Measurements from ENCODE around the gene UNC5A. TPM values are rescaled to one million over a fixed set of nuclear protein-coding genes. Genes with fewer than 3 reads are reported as not detected.

UNC5A gene
- total and polyA plus RNA-seq, 2 of the 8 experiments (the other 6 are each of a cell fraction or from before 2014, with no cell fraction given), result 4.0 to 7.6 TPM

GRCh38 chr5:176916337-176916736 lies 106.0 kb downstream of the UNC5A start:
- CTCF ChIA-PET (ENCODE audit: partially characterized antibody), result interaction anchor here (0.6 to 1.4 kb wide), 6 partner anchors 12 to 297 kb away, joined by 3 to 4 read pairs (median 3); no protein-coding TSS in a partner anchor
- H3K4me1 ChIP-seq (replicated peaks in 1 of 4; ENCODE audit: control insufficient read depth in 3 of 4, insufficient read depth in 4 of 4, low read length in 3 of 4), result no peaks in the 10 kb centered on the region
- DNase-seq (ENCODE audit: low read depth in 1 of 2, low spot score in 2 of 2), result no peak
- TF ChIP-seq SIRT6 (IDR thresholded peaks at IDR 0.05; ENCODE audit: low read length) (no peak), BACH1 (IDR thresholded peaks at IDR 0.05; ENCODE audit: low read length) (no peak), SAP30 (IDR thresholded peaks at IDR 0.05; ENCODE audit: insufficient read depth, insufficient replicate concordance, low read length) (no peak), FOSL1 (IDR thresholded peaks at IDR 0.05; ENCODE audit: insufficient read depth, low read depth, low read length) (no peak), RXRA (IDR thresholded peaks at IDR 0.05; ENCODE audit: insufficient read depth, low read depth, low read length) (no peak), HDAC2 (IDR thresholded peaks at IDR 0.05; ENCODE audit: borderline replicate concordance in 1 of 2, low read depth in 2 of 2, low read length in 2 of 2) (no peak), PHF8 (conservative IDR thresholded peaks at IDR 0.05; ENCODE audit: low read depth, low read length) (no peak), EP300 (IDR thresholded peaks at IDR 0.05; ENCODE audit: borderline replicate concordance in 1 of 2, low read depth in 2 of 2, low read length in 2 of 2) (no peak), KDM4A (IDR thresholded peaks at IDR 0.05; ENCODE audit: low read depth, low read length, severe bottlenecking) (no peak), SIX5 (IDR thresholded peaks at IDR 0.05; ENCODE audit: low read depth, low read length) (no peak), TBP (IDR thresholded peaks at IDR 0.05; ENCODE audit: low read depth, low read length) (no peak), GTF2F1 (IDR thresholded peaks at IDR 0.05; ENCODE audit: borderline replicate concordance, low read depth, low read length) (no peak), ATF3 (IDR thresholded peaks at IDR 0.05; ENCODE audit: insufficient read depth, low read depth, low read length) (no peak)

More at GRCh38 chr5:176916337-176916736, 106.0 kb downstream of the UNC5A start:
- no peak for FAIRE-seq
- Histone ChIP-seq H3K27ac (ENCODE audit: low read depth, low read length) (no peak overlapping the region), H2BK5ac (ENCODE audit: low read depth, low read length) (no peak overlapping the region), H2BK15ac (ENCODE audit: low read length) (no peak overlapping the region), H2BK120ac (replicated peaks; ENCODE audit: low read depth, low read length) (no peak overlapping the region), H3K4me3 (ENCODE audit: extremely low read depth in 1 of 4, insufficient read depth in 2 of 4, low read depth in 3 of 4, low read length in 4 of 4) (no peak overlapping the region), H3K4ac (replicated peaks; ENCODE audit: insufficient read length, low read depth, low read length) (no peak overlapping the region), H4K5ac (ENCODE audit: insufficient read length, low read depth, low read length) (no peak overlapping the region), H2AFZ (ENCODE audit: low read length) (no peak overlapping the region), H3K27me3 (replicated peaks in 1 of 4; ENCODE audit: control insufficient read depth in 3 of 4, extremely low read depth in 1 of 4, insufficient read depth in 3 of 4, low read length in 3 of 4) (no peaks in the 10 kb centered on the region), H2AK5ac (ENCODE audit: low read depth, low read length) (no peak overlapping the region), H3K9ac (replicated peaks in 1 of 4; ENCODE audit: extremely low read depth in 1 of 4, low read depth in 3 of 4, low read length in 3 of 4) (no peak overlapping the region), H3K9me3 (ENCODE audit: insufficient read depth in 2 of 2, low read depth in 1 of 2, low read length in 1 of 2) (no peaks in the 10 kb centered on the region), H3K4me2 (ENCODE audit: insufficient read depth in 1 of 2, low read depth in 2 of 2, low read length in 2 of 2) (no peak overlapping the region), H4K8ac (ENCODE audit: extremely low read depth, insufficient read depth, low read length) (no peak overlapping the region), H3K36me3 (ENCODE audit: control insufficient read depth in 2 of 4, insufficient read depth in 4 of 4, low read length in 3 of 4) (peaks cover 0 to 2% (median 0%) of the 10 kb centered on the region in 4 experiments; a peak in 3 of 8 replicates), H3K23me2 (ENCODE audit: low read depth, low read length) (no peaks in the 10 kb centered on the region; the same call in 1 of the 2 replicates), H4K20me1 (replicated peaks in 1 of 2; ENCODE audit: control insufficient read depth in 1 of 2, insufficient read depth in 2 of 2, low read length in 2 of 2) (peaks cover 0 to 3% of the 10 kb centered on the region in 2 experiments), H3K79me2 (ENCODE audit: control insufficient read depth in 1 of 2, insufficient read depth in 2 of 2, low read length in 2 of 2) (no peaks in the 10 kb centered on the region; a peak in 1 of 4 replicates), H2BK12ac (ENCODE audit: low read depth, low read length) (no peak overlapping the region), H3K79me1 (ENCODE audit: low read depth, low read length) (no peaks in the 10 kb centered on the region), H3K18ac (ENCODE audit: extremely low read depth, low read length) (no peak overlapping the region), H2BK20ac (ENCODE audit: low read length) (no peak overlapping the region), H4K91ac (replicated peaks; ENCODE audit: insufficient read length, low read length) (no peak overlapping the region), H3K56ac (replicated peaks; ENCODE audit: insufficient read length, low read depth, low read length) (no peak overlapping the region), H3K23ac (ENCODE audit: insufficient read length) (no peak overlapping the region), H3K14ac (ENCODE audit: insufficient read length) (no peak overlapping the region)
- POLR2A ChIA-PET (ENCODE audit: partially characterized antibody), result interaction anchor here (1.1 to 1.7 kb wide), 2 partner anchors 17 to 19 kb away, joined by 3 read pairs; partner anchors contain the start of gene HK3

Measured in H1 (cell line).